Prostate gland (tissue), 2 donors: ENCODE results near the gene CARD14. TPM values are rescaled to one million over a fixed set of nuclear protein-coding genes. Genes with fewer than 3 reads are reported as not detected.

Source experiments
- DNase-seq: peaks from one replicate; pipeline ENCODE4 v3.0.0-alpha.2; 2019; ENCODE audit warnings: low spot score
- H3K27ac ChIP-seq, 2 donors: fragments of 200-600 bp; sonication (generic); 2 replicates each; pipeline ENCODE4 v1.5.1; 2017 to 2019
- H3K27me3 ChIP-seq: fragments of 200-600 bp; sonication (generic); replicated peaks from 2 replicates; pipeline ENCODE4 v1.5.1; 2019; ENCODE audit not compliant: insufficient read depth
- H3K36me3 ChIP-seq, 2 donors: fragments of 200-600 bp; sonication (generic); 1 replicate in 1 of 2; 2 replicates in 1 of 2; pipeline versions ENCODE4 v1.5.1 to v1.8.1; 2017 to 2019
- H3K4me1 ChIP-seq: fragments of 200-600 bp; sonication (generic); replicated peaks from 2 replicates; pipeline ENCODE4 v1.5.1; 2019
- H3K4me3 ChIP-seq, 2 donors: fragments of 200-600 bp; sonication (generic); 2 replicates each; pipeline ENCODE4 v1.5.1; 2017 to 2019
- H3K9me3 ChIP-seq: fragments of 200-600 bp; sonication (generic); 2 replicates; pipeline ENCODE4 v1.5.1; 2017
- CTCF ChIP-seq, 4 experiments: fragments of 200-600 bp in 2 of 4; fragments of 450-650 bp in 2 of 4; sonication (generic) in 2 of 4; IDR thresholded peaks; 1 replicate in 3 of 4; 2 replicates in 1 of 4; pipeline ENCODE4 v1.5.1; 2016 to 2019; ENCODE audit warnings: antibody characterized with exemption in 4 of 4, mild to moderate bottlenecking in 2 of 4, moderate library complexity in 2 of 4
- POLR2A ChIP-seq: fragments of 450-650 bp; IDR thresholded peaks from one replicate; pipeline ENCODE4 v1.6.1; 2016; ENCODE audit warnings: antibody characterized with exemption, mild to moderate bottlenecking
- POLR2AphosphoS5 ChIP-seq: sonication (generic); formaldehyde crosslinking; IDR thresholded peaks from one replicate; pipeline ENCODE4 v1.6.1; 2017; ENCODE audit warnings: antibody characterized with exemption
- WGBS: methylation state at CpG from one replicate; pipeline ENCODE4 v1.1.5; 2018; 5-methylcytosine and 5-hydroxymethylcytosine counted together
- intact Hi-C: fragments of 100-400 bp; cut with DNase I; formaldehyde crosslinking; loops from one replicate; pipeline ENCODE4 v1.14.2; 2022
- total RNA-seq, 2 donors: library from RNA; depleted of rRNA; stranded (reverse); fragments of >200 nt; gene quantifications; one replicate each; pipeline ENCODE4 v1.1.0, GENCODE V29; 2016

Gene CARD14
- total RNA-seq, 2 donors from 2014 or later, result 10.2 to 27.3 TPM

- under 1% methylated on average over 56 of the region's 90 CpGs for WGBS
- Histone ChIP-seq H3K27ac (peak within 1 kb of the TSS; percentile 96), H3K27me3 (no peaks in the 10 kb centered on the region), H3K4me1 (no peaks in the 10 kb centered on the region), H3K9me3 (no peaks in the 10 kb centered on the region), H3K4me3 (peak within 1 kb of the TSS; percentile 83 to 89), H3K36me3 (peaks cover 5 to 6% of the 10 kb centered on the region in 2 donors)
- DNase-seq, result peak; percentile 99
- intact Hi-C loops, result loop anchor here (1.0 kb wide), 1 partner anchor 46 kb away; the partner anchor contains the start of gene GAA
- TF ChIP-seq CTCF (IDR thresholded peaks at IDR 0.05) (peak in 2 of 4 experiments; percentile 33 to 42), POLR2AphosphoS5 (peak; percentile 100), POLR2A (peak; percentile 95)
These were observed 22.6 kb upstream of the CARD14 start, which contains the start of gene EIF4A3 for GRCh38 chr17:80147035-80147822. TSS of gene EIF4A3 (minus strand) at chr17:80147128. CDS start at chr17:80146961, 167 bp downstream.

- TF ChIP-seq POLR2A (no peak), CTCF (IDR thresholded peaks at IDR 0.05) (no peak), POLR2AphosphoS5 (no peak)
These were observed 18.5 kb upstream of the CARD14 start for GRCh38 chr17:80151333-80151732.

GRCh38 chr17:80152081-80152702 lies 17.6 kb upstream of the CARD14 start:
- Histone ChIP-seq H3K4me1 (no peaks in the 10 kb centered on the region), H3K9me3 (no peaks in the 10 kb centered on the region), H3K27me3 (no peaks in the 10 kb centered on the region), H3K36me3 (no peaks in the 10 kb centered on the region), H3K4me3 (no peak overlapping the region), H3K27ac (no peak overlapping the region)
- WGBS, result 67% methylated on average over 11 of the region's 11 CpGs
- intact Hi-C loops, result loop anchor here (5.0 kb wide), 1 partner anchor 145 kb away; no protein-coding TSS in a partner anchor
- TF ChIP-seq CTCF (IDR thresholded peaks at IDR 0.05) (no peak), POLR2AphosphoS5 (no peak), POLR2A (no peak)
- no peak for DNase-seq

More at GRCh38 chr17:80151333-80151732, 18.5 kb upstream of the CARD14 start:
- H3K4me1 ChIP-seq, result no peaks in the 10 kb centered on the region
- no peaks in the 10 kb centered on the region for H3K36me3 ChIP-seq
- H3K4me3 ChIP-seq, result no peak overlapping the region
- no peaks in the 10 kb centered on the region for H3K9me3 ChIP-seq
- no peaks in the 10 kb centered on the region for H3K27me3 ChIP-seq
- intact Hi-C loops, result loop anchor here (5.0 kb wide), 1 partner anchor 144 kb away; no protein-coding TSS in a partner anchor
- WGBS, result 69% methylated on average over 5 of the region's 5 CpGs
- DNase-seq, result no peak
- no peak overlapping the region for H3K27ac ChIP-seq

- intact Hi-C loops, result loop anchor here (5.0 kb wide), 1 partner anchor 146 kb away; no protein-coding TSS in a partner anchor
- Histone ChIP-seq H3K27ac (no peak overlapping the region), H3K4me3 (no peak overlapping the region), H3K4me1 (no peaks in the 10 kb centered on the region), H3K36me3 (no peaks in the 10 kb centered on the region), H3K9me3 (no peaks in the 10 kb centered on the region), H3K27me3 (no peaks in the 10 kb centered on the region)
- WGBS, result 84% methylated on average over 3 of the region's 3 CpGs
- TF ChIP-seq POLR2A (no peak), POLR2AphosphoS5 (no peak), CTCF (IDR thresholded peaks at IDR 0.05) (no peak)
- DNase-seq, result no peak
These were observed 16.8 kb upstream of the CARD14 start for GRCh38 chr17:80153004-80153403.
